ENCODE results near the gene ATP6V1G2.
"Not testable (repeated sequence)": the region's sequence is repeated elsewhere in the genome, so short reads cannot be mapped to it uniquely, and the experiment has no call there.

Gene ATP6V1G2

GRCh38 chr6:31497531-31498476 lies 48.6 kb downstream of the ATP6V1G2 start, which contains the start of gene MICB:
Gene MICB, plus strand, starts transcription at chr6:31498145. Its CDS starts 49 bp downstream, at chr6:31498194.
- peak; percentile 77 for ATAC-seq
- peak within 1 kb of the TSS; percentile 88 for H3K27ac Mint-ChIP-seq
- peaks cover 72% of the 10 kb centered on the region for H3K4me1 Mint-ChIP-seq
- peak; percentile 65 to 91 for DNase-seq (ENCODE audit: low spot score in 2 of 2)
- H3K4me3 Mint-ChIP-seq: peak within 1 kb of the TSS; percentile 78
- H3K36me3 Mint-ChIP-seq: peaks cover 24% of the 10 kb centered on the region
- no peaks in the 10 kb centered on the region for H3K9me3 Mint-ChIP-seq

- H3K4me3 Mint-ChIP-seq: peak overlapping the region; percentile 78
- DNase-seq (ENCODE audit: low spot score in 2 of 2); ATAC-seq; H3K9me3 Mint-ChIP-seq: not testable (repeated sequence)
- peaks cover 64% of the 10 kb centered on the region for H3K4me1 Mint-ChIP-seq
- H3K27ac Mint-ChIP-seq: peak overlapping the region; percentile 78
- peaks cover 24% of the 10 kb centered on the region for H3K36me3 Mint-ChIP-seq
These were observed 49.6 kb downstream of the ATP6V1G2 start for GRCh38 chr6:31496826-31497225.

- H3K27ac Mint-ChIP-seq: peak overlapping the region; percentile 51
These were observed 50.8 kb downstream of the ATP6V1G2 start for GRCh38 chr6:31495580-31495979.

More at GRCh38 chr6:31495580-31495979, 50.8 kb downstream of the ATP6V1G2 start:
- H3K36me3 Mint-ChIP-seq: peaks cover 19% of the 10 kb centered on the region
- peak overlapping the region; percentile 78 for H3K4me3 Mint-ChIP-seq
- DNase-seq (ENCODE audit: low spot score in 2 of 2): no peak
- no peak for ATAC-seq
- no peaks in the 10 kb centered on the region for H3K9me3 Mint-ChIP-seq
- H3K4me1 Mint-ChIP-seq: peaks cover 54% of the 10 kb centered on the region

Measured in stimulated activated effector memory CD8-positive, alpha-beta T cell treated with anti-CD3 and anti-CD28 coated beads, Interleukin-12 subunit alpha, Interleukin-12 subunit beta, amount 100 ng/mL, for 72 hours (primary cell).